ENCODE measurements around the gene DIRAS1. TPM values are rescaled to one million over a fixed set of nuclear protein-coding genes. Genes with fewer than 3 reads are reported as not detected.

DIRAS1 gene
- total and polyA plus RNA-seq, 2 of the 8 experiments (the other 6 are each of a cell fraction or from before 2014, with no cell fraction given): 20.2 to 22.3 TPM

DNA sequence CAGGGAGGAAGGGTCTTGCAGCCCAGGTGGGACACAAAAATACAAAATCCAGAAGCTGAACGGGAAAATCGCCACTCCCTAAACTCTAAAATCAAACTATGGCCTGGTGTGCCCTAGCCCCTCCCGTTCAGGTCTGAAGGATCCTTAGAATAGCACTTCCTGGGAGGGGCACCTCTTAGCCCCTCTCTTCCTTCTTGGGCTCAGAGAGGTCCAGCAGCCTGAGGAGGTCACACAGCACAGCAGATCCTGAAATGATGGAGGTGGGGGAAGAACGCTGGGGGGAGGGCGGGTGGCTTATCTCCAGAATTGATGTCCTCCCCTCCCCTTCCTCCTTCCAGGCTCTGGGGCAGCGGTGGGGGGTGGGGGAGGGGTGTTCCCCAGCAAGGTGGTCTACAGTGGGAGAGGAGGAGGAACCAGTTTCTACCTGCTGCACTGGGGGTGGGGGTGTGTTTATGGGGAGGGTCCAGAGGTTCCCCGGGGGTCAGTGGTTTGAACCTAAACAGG, 1.9 kb downstream of the DIRAS1 start (continued):
- TF ChIP-seq, protein P1, sequence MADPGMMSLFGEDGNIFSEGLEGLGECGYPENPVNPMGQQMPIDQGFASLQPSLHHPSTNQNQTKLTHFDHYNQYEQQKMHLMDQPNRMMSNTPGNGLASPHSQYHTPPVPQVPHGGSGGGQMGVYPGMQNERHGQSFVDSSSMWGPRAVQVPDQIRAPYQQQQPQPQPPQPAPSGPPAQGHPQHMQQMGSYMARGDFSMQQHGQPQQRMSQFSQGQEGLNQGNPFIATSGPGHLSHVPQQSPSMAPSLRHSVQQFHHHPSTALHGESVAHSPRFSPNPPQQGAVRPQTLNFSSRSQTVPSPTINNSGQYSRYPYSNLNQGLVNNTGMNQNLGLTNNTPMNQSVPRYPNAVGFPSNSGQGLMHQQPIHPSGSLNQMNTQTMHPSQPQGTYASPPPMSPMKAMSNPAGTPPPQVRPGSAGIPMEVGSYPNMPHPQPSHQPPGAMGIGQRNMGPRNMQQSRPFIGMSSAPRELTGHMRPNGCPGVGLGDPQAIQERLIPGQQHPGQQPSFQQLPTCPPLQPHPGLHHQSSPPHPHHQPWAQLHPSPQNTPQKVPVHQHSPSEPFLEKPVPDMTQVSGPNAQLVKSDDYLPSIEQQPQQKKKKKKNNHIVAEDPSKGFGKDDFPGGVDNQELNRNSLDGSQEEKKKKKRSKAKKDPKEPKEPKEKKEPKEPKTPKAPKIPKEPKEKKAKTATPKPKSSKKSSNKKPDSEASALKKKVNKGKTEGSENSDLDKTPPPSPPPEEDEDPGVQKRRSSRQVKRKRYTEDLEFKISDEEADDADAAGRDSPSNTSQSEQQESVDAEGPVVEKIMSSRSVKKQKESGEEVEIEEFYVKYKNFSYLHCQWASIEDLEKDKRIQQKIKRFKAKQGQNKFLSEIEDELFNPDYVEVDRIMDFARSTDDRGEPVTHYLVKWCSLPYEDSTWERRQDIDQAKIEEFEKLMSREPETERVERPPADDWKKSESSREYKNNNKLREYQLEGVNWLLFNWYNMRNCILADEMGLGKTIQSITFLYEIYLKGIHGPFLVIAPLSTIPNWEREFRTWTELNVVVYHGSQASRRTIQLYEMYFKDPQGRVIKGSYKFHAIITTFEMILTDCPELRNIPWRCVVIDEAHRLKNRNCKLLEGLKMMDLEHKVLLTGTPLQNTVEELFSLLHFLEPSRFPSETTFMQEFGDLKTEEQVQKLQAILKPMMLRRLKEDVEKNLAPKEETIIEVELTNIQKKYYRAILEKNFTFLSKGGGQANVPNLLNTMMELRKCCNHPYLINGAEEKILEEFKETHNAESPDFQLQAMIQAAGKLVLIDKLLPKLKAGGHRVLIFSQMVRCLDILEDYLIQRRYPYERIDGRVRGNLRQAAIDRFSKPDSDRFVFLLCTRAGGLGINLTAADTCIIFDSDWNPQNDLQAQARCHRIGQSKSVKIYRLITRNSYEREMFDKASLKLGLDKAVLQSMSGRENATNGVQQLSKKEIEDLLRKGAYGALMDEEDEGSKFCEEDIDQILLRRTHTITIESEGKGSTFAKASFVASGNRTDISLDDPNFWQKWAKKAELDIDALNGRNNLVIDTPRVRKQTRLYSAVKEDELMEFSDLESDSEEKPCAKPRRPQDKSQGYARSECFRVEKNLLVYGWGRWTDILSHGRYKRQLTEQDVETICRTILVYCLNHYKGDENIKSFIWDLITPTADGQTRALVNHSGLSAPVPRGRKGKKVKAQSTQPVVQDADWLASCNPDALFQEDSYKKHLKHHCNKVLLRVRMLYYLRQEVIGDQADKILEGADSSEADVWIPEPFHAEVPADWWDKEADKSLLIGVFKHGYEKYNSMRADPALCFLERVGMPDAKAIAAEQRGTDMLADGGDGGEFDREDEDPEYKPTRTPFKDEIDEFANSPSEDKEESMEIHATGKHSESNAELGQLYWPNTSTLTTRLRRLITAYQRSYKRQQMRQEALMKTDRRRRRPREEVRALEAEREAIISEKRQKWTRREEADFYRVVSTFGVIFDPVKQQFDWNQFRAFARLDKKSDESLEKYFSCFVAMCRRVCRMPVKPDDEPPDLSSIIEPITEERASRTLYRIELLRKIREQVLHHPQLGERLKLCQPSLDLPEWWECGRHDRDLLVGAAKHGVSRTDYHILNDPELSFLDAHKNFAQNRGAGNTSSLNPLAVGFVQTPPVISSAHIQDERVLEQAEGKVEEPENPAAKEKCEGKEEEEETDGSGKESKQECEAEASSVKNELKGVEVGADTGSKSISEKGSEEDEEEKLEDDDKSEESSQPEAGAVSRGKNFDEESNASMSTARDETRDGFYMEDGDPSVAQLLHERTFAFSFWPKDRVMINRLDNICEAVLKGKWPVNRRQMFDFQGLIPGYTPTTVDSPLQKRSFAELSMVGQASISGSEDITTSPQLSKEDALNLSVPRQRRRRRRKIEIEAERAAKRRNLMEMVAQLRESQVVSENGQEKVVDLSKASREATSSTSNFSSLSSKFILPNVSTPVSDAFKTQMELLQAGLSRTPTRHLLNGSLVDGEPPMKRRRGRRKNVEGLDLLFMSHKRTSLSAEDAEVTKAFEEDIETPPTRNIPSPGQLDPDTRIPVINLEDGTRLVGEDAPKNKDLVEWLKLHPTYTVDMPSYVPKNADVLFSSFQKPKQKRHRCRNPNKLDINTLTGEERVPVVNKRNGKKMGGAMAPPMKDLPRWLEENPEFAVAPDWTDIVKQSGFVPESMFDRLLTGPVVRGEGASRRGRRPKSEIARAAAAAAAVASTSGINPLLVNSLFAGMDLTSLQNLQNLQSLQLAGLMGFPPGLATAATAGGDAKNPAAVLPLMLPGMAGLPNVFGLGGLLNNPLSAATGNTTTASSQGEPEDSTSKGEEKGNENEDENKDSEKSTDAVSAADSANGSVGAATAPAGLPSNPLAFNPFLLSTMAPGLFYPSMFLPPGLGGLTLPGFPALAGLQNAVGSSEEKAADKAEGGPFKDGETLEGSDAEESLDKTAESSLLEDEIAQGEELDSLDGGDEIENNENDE (IDR thresholded peaks at IDR 0.05; ENCODE audit: insufficient replicate concordance, low read length): no peak
- no peak for TF ChIP-seq PHF8 (conservative IDR thresholded peaks at IDR 0.05; ENCODE audit: low read depth, low read length)
- TF ChIP-seq GABPA (IDR thresholded peaks at IDR 0.05; ENCODE audit: borderline replicate concordance, insufficient read depth, low read length): no peak
- TF ChIP-seq CHD1 (IDR thresholded peaks at IDR 0.05; ENCODE audit: low read depth, low read length): no peak

Measured in H1 (cell line).